ENCODE measurements around the gene ACADSB.

ACADSB gene

DNA sequence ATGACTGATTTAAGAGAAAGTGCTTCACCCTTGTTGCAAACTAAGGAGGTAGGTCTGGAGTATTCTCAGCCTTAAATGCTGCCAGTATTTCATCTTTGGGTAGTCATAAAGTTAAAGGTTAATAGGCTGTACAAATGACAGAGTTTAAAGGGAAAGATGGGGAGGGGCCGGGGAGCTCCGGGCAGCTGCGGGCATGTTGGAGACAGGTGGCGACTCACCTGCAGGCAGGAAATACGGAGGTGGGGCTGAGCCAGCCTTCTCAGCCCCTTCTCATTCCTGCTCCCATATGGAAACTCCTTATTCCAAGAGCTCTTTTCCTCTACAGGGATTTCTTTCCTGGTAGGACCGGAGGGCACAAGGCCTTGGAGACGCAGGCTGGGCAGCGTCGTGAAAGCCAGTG is 95.1 kb downstream of the ACADSB start:
- DNase-seq = no peak
